Neural crest cell (in vitro differentiated cells): Measurements from ENCODE around the gene TNFAIP8L3. TPM values are rescaled to one million over a fixed set of nuclear protein-coding genes. Genes with fewer than 3 reads are reported as not detected.

ENCODE experiments used
- DNase-seq: peaks from one replicate; pipeline ENCODE4 v3.0.0; 2021; ENCODE audit warnings: low read depth, mixed read lengths, low spot score
- H3K27ac Mint-ChIP-seq: one replicate; pipeline ENCODE4 v1.8.0; 2021; ENCODE audit warnings: mild to moderate bottlenecking, mixed read lengths; ENCODE audit not compliant: unreplicated experiment
- H3K27me3 Mint-ChIP-seq: 2 replicates; pipeline ENCODE4 v1.8.0; 2021; ENCODE audit warnings: low read depth, mild to moderate bottlenecking, mixed read lengths
- H3K36me3 Mint-ChIP-seq: 2 replicates; pipeline ENCODE4 v1.8.0; 2021; ENCODE audit warnings: low read depth, mild to moderate bottlenecking, mixed read lengths
- H3K4me1 Mint-ChIP-seq: 2 replicates; pipeline ENCODE4 v1.8.0; 2021; ENCODE audit warnings: mixed read lengths
- H3K4me3 Mint-ChIP-seq: one replicate; pipeline ENCODE4 v1.8.0; 2021; ENCODE audit warnings: mild to moderate bottlenecking, mixed read lengths
- H3K9me3 Mint-ChIP-seq: 2 replicates; pipeline ENCODE4 v1.8.0; 2021; ENCODE audit warnings: mixed read lengths
- CTCF ChIP-seq: fragments of 200-600 bp; sonication (generic); conservative IDR thresholded peaks from 2 replicates; pipeline ENCODE4 v1.5.0; 2021; ENCODE audit warnings: antibody characterized with exemption, mild to moderate bottlenecking
- total RNA-seq: library from RNA; stranded (reverse); gene quantifications from 2 replicates; pipeline ENCODE4 v1.2.1, GENCODE V29; 2021

TNFAIP8L3 gene
- total RNA-seq, 1 donor from 2014 or later: not detected

DNA sequence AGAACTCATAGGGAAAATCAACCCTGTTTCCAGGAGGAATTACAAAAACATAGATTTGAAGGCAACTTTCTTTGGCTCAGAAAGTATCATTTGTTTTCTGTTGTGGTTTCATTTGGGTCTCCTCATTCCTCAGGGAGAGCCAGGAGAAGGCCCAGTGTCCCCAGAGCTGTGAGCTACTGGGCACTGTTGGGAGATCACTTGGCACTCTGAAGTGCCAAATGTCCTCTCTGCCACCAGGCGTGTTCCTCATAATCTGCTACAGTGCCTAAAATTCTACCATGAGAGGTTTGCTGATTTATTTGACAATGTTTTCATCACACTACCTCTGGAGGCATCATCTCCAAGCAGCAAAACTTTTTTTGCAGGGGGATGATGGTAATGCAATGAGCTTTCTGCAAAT is 17.4 kb upstream of the TNFAIP8L3 start:
- H3K27ac Mint-ChIP-seq: no peak overlapping the region
- H3K27me3 Mint-ChIP-seq: peaks cover 3% of the 10 kb centered on the region
- TF ChIP-seq CTCF: no peak

DNA sequence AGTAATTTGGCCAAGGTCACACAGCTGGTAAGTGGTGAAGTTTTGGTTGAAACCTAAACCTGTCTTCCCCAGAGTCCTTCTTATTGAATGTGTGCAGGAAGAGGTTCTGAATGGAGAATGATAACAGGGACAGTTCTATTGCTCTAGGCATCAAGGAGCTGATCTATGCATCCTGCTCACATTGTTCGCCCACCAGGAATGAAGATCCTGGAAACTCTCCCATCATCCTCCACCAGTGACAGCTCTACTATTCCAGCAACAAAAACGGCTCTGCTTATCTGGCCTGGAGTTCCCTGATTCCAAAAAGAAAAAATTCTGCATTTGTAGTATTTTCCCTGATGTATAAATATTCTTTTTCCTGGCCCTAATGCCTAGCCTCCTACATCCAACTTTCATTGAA is 16.4 kb upstream of the TNFAIP8L3 start:
- Mint-ChIP-seq H3K27me3 (peaks cover 3% of the 10 kb centered on the region), H3K9me3 (no peaks in the 10 kb centered on the region), H3K4me3 (no peak overlapping the region), H3K36me3 (no peaks in the 10 kb centered on the region), H3K27ac (no peak overlapping the region), H3K4me1 (no peaks in the 10 kb centered on the region)
- DNase-seq: no peak
- TF ChIP-seq CTCF: no peak

More for the DNA sequence above, 17.4 kb upstream of the TNFAIP8L3 start:
- no peaks in the 10 kb centered on the region for H3K36me3 Mint-ChIP-seq
- H3K4me1 Mint-ChIP-seq: no peaks in the 10 kb centered on the region
- DNase-seq: no peak
- no peaks in the 10 kb centered on the region for H3K9me3 Mint-ChIP-seq
- H3K4me3 Mint-ChIP-seq: no peak overlapping the region

- H3K27me3 Mint-ChIP-seq: peaks cover 6% of the 10 kb centered on the region
- no peak overlapping the region for H3K4me3 Mint-ChIP-seq
- no peaks in the 10 kb centered on the region for H3K36me3 Mint-ChIP-seq
- peak overlapping the region; percentile 30 for H3K27ac Mint-ChIP-seq
- H3K9me3 Mint-ChIP-seq: no peaks in the 10 kb centered on the region
- TF ChIP-seq CTCF: no peak
- no peaks in the 10 kb centered on the region for H3K4me1 Mint-ChIP-seq
- DNase-seq: no peak
Observed at GRCh38 chr15:51110171-51110570, 15.5 kb upstream of the TNFAIP8L3 start.

DNA sequence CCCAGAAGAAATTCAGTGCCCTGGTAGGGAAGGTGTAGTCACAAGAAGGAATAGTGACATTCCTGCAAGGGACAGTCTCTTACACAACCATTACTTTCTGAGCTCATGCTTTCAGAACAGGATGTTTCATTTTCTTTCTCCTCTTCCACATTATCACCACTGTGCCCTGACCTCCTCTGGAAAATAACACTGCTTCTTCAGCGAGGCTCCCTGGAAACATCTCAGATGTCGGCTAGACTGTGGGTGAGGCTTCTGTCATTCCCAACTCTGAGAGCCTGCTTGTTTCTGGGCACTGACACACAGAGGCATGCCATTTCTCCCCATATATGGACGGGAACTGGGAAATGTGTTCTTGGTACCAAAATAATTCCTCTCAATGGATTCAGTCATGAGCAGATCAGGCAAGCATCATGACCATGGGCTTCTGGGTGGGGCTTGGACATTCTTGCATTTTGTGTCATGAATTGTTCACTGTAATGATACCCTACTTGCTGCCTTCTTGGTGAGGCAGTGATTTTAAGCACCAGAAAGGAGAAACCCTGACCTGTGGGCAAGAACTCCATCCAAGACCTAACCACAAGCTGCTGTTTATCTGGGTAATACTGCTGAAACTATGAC is 14.3 kb upstream of the TNFAIP8L3 start:
- Mint-ChIP-seq H3K4me3 (no peak overlapping the region), H3K27ac (no peak overlapping the region), H3K9me3 (no peaks in the 10 kb centered on the region), H3K4me1 (no peaks in the 10 kb centered on the region), H3K36me3 (no peaks in the 10 kb centered on the region), H3K27me3 (peaks cover 12% of the 10 kb centered on the region)
- DNase-seq: no peak
- no peak for TF ChIP-seq CTCF

DNA sequence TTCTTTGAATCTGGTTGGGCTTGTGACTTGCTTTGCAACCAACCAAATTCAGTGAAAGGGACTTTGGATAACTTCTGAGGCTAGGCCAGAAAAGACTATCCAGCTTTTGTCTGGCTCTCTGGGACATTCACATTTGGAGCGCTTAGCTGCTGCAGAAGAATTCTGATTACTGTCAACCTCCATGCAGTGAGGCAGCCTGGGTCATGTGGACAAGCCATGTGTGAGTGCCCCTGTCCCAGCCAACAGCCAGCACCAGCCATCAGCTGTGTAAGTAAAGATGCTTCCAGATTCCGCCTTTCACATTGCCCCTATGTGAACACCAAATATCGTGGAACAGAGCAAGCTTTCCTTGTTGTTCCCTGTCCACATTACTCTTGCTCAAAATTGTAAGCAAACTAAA is 12.9 kb upstream of the TNFAIP8L3 start:
- Mint-ChIP-seq H3K27me3 (peaks cover 20% of the 10 kb centered on the region), H3K36me3 (no peaks in the 10 kb centered on the region), H3K4me1 (no peaks in the 10 kb centered on the region), H3K27ac (no peak overlapping the region), H3K9me3 (no peaks in the 10 kb centered on the region), H3K4me3 (no peak overlapping the region)
- no peak for TF ChIP-seq CTCF
- no peak for DNase-seq
